OCI-LY3 (cell line): ENCODE data around the gene CD247.

Source experiments
- EZH2phosphoT487 ChIP-seq: fragments of 200-600 bp; shearing (Covaris generic); IDR thresholded peaks from 2 replicates; pipeline ENCODE4 v1.6.1; 2018; ENCODE audit warnings: antibody characterized with exemption, mixed run types, low read depth
- TF ChIP-seq, protein P1 (sequence below): fragments of 200-600, 300-600 bp; sonication (generic); IDR thresholded peaks from 2 replicates; pipeline ENCODE4 v1.5.1; 2014; ENCODE audit warnings: antibody characterized with exemption, low read length, low read depth

DNA sequence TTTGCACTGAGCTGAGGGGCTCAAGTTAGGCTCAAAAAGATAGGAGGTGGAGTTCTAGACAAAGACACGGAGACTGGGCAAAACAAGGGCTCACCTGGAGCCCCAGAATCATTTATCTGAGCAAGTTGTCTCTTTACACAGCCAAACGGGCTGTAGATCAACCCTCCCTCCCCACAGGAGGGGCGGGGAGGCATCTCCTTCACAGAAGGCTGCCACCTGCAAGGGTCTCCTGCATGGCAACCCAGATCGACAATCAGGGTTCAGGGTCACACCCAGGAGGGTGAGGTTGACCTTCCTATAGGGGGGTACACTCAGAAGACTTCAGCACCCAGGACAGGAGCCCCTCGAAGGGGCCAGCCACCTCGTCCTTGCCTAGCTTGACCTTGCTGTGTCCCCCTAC, 84.0 kb downstream of the CD247 start:
- TF ChIP-seq, protein P1, sequence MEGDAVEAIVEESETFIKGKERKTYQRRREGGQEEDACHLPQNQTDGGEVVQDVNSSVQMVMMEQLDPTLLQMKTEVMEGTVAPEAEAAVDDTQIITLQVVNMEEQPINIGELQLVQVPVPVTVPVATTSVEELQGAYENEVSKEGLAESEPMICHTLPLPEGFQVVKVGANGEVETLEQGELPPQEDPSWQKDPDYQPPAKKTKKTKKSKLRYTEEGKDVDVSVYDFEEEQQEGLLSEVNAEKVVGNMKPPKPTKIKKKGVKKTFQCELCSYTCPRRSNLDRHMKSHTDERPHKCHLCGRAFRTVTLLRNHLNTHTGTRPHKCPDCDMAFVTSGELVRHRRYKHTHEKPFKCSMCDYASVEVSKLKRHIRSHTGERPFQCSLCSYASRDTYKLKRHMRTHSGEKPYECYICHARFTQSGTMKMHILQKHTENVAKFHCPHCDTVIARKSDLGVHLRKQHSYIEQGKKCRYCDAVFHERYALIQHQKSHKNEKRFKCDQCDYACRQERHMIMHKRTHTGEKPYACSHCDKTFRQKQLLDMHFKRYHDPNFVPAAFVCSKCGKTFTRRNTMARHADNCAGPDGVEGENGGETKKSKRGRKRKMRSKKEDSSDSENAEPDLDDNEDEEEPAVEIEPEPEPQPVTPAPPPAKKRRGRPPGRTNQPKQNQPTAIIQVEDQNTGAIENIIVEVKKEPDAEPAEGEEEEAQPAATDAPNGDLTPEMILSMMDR = no peak
- no peak for TF ChIP-seq EZH2phosphoT487
